ENCODE results near the gene ATAT1. TPM values are rescaled to one million over a fixed set of nuclear protein-coding genes. Genes with fewer than 3 reads are reported as not detected.

The ATAT1 gene
- total and polyA plus RNA-seq, 2 of the 13 experiments (the other 11 are each of a cell fraction or from before 2014, with no cell fraction given) = 9.2 to 23.6 TPM

DNA sequence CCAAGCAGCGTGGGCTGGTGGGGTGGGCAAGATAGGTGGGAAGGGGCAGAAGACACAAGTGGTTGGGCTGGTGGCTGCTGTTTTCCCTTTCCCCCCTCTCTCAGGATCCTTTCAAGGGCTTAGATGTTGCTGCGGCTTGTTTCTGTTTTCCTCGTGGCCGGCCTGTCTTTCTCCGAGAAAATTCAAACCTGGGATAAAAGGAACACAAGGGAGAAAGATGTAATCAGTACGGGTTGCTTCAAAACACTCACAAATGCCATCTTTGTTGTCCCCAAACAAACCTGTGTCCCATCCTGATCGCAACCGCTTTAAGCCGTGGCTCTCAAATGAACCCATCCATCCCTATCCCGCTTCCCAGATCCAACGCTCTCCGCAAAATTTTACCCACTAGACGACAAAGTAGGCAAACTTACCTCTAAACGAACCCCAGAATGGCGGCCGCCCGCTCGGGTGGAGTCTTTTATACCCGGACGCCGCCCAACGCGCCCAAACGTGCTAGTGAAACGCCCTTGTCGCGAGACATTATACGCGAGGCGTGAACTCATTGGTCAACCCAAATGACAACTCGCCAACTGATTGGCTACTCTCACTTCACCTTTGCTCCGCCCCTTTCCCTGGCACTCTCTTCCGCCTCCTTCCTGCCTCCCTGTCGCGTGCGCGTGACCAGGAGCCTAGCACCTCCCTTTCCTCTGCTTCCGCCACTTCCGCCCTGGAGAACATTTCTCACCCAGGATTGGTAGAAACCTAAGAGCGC lies 9.7 kb upstream of the ATAT1 start, which contains the start of gene PPP1R10 (continued):
- TF ChIP-seq, protein P1, sequence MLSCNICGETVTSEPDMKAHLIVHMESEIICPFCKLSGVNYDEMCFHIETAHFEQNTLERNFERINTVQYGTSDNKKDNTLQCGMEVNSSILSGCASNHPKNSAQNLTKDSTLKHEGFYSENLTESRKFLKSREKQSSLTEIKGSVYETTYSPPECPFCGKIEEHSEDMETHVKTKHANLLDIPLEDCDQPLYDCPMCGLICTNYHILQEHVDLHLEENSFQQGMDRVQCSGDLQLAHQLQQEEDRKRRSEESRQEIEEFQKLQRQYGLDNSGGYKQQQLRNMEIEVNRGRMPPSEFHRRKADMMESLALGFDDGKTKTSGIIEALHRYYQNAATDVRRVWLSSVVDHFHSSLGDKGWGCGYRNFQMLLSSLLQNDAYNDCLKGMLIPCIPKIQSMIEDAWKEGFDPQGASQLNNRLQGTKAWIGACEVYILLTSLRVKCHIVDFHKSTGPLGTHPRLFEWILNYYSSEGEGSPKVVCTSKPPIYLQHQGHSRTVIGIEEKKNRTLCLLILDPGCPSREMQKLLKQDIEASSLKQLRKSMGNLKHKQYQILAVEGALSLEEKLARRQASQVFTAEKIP (CRISPR knock-in tag; IDR thresholded peaks at IDR 0.05; ENCODE audit: borderline replicate concordance) = no peak
- TF ChIP-seq IRF2 (CRISPR knock-in tag; IDR thresholded peaks at IDR 0.05) = peak; percentile 50; the same call in 1 of the 2 replicates
- no peak for TF ChIP-seq ZNF816 (CRISPR knock-in tag; IDR thresholded peaks at IDR 0.05; ENCODE audit: borderline replicate concordance)
- TF ChIP-seq, protein P2, sequence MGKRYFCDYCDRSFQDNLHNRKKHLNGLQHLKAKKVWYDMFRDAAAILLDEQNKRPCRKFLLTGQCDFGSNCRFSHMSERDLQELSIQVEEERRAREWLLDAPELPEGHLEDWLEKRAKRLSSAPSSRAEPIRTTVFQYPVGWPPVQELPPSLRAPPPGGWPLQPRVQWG (CRISPR knock-in tag; IDR thresholded peaks at IDR 0.05; ENCODE audit: borderline replicate concordance, low read depth) = no peak
- TF ChIP-seq, protein P3, sequence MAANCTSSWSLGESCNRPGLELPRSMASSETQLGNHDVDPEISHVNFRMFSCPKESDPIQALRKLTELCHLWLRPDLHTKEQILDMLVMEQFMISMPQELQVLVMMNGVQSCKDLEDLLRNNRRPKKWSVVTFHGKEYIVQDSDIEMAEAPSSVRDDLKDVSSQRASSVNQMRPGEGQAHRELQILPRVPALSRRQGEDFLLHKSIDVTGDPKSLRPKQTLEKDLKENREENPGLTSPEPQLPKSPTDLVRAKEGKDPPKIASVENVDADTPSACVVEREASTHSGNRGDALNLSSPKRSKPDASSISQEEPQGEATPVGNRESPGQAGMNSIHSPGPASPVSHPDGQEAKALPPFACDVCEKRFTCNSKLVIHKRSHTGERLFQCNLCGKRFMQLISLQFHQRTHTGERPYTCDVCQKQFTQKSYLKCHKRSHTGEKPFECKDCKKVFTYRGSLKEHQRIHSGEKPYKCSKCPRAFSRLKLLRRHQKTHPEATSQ (CRISPR knock-in tag; IDR thresholded peaks at IDR 0.05; ENCODE audit: borderline replicate concordance) = peak; percentile 90; the same call in 1 of the 2 replicates
- no peak for TF ChIP-seq SCMH1 (CRISPR knock-in tag; IDR thresholded peaks at IDR 0.05; ENCODE audit: borderline replicate concordance)
- TF ChIP-seq, protein P4, sequence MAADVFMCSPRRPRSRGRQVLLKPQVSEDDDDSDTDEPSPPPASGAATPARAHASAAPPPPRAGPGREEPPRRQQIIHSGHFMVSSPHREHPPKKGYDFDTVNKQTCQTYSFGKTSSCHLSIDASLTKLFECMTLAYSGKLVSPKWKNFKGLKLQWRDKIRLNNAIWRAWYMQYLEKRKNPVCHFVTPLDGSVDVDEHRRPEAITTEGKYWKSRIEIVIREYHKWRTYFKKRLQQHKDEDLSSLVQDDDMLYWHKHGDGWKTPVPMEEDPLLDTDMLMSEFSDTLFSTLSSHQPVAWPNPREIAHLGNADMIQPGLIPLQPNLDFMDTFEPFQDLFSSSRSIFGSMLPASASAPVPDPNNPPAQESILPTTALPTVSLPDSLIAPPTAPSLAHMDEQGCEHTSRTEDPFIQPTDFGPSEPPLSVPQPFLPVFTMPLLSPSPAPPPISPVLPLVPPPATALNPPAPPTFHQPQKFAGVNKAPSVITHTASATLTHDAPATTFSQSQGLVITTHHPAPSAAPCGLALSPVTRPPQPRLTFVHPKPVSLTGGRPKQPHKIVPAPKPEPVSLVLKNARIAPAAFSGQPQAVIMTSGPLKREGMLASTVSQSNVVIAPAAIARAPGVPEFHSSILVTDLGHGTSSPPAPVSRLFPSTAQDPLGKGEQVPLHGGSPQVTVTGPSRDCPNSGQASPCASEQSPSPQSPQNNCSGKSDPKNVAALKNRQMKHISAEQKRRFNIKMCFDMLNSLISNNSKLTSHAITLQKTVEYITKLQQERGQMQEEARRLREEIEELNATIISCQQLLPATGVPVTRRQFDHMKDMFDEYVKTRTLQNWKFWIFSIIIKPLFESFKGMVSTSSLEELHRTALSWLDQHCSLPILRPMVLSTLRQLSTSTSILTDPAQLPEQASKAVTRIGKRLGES (CRISPR knock-in tag; IDR thresholded peaks at IDR 0.05; ENCODE audit: borderline replicate concordance) = no peak
- TF ChIP-seq ZBTB40 (IDR thresholded peaks at IDR 0.05) = peak; percentile 62
- peak; percentile 51; the same call in 1 of the 2 replicates for TF ChIP-seq ZBTB40 (CRISPR knock-in tag; IDR thresholded peaks at IDR 0.05)
- no peak; the same call in 1 of the 2 replicates for TF ChIP-seq ZFX (CRISPR knock-in tag; IDR thresholded peaks at IDR 0.05; ENCODE audit: low read depth)
- TF ChIP-seq ZNF562 (CRISPR knock-in tag; IDR thresholded peaks at IDR 0.05; ENCODE audit: borderline replicate concordance) = no peak
